HG03571 (cell line): ENCODE measurements around the gene FADD.

Source experiments
- ATAC-seq: cut with Tn5 transposase; IDR thresholded peaks from one replicate; pipeline ENCODE4 v1.9.1; 2021; ENCODE audit not compliant: unreplicated experiment

FADD gene

GRCh38 chr11:70230840-70231710 is 28.0 kb downstream of the FADD start:
- ATAC-seq: no peak

DNA sequence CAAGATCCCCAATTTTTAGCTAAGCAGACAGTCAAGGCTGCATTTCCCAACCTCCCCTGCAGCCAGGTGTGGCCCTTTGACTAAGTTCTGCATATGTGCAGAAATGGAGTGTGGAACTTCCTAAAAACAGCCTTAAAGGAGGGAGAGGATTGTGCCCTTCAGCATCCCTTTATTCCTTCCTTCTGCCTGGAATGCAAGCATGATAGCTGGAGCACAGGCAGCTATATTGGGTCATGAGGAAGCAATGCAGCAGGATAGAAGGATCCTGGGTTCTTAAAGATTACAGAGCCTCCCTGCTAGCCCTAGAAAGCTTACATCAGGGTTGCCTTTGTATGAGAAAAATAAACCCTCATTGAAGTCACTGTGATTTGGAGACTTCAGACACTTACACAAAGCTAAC is 29.9 kb downstream of the FADD start:
- no peak for ATAC-seq

GRCh38 chr11:70233511-70233934 is 30.4 kb downstream of the FADD start:
- ATAC-seq: no peak

DNA sequence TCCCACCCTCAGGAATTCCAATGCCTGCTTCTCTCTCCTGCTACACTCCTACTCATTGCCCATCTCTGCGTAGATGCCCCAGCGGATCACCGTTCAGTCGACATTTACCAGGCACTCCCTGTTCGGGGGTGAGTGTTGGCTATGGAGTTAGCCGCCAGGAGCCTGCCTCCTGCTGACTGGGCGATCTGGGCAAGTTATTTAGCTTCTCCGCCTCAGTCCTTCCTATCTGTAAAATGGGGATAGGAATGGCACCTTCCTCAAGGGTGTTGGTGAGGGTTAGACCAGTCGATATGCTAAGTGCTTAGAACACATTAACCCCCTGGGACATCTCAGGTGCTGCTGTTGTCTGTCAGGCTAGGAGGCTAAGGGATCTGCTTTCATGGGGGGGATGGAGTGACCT is 30.9 kb downstream of the FADD start:
- no peak for ATAC-seq

DNA sequence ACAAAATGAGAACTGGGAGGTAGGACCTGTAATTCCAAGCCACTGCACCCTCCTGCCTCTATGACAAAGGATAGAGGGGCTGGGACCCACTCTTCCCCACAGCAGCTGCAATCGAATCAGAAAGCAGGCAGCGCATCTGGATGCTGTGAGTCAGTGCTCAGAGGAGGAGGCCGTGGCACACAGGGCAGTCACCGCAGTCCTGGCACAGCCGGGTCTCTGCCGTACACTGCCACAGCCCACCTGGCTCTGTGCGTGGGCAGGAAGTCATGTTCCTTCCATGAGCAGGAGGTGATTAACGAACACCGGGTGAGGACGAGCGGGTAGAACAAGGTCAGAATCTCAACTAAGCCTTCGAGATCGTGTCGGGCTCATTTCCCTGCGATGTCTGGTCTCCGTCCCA is 37.2 kb downstream of the FADD start:
- no peak for ATAC-seq

DNA sequence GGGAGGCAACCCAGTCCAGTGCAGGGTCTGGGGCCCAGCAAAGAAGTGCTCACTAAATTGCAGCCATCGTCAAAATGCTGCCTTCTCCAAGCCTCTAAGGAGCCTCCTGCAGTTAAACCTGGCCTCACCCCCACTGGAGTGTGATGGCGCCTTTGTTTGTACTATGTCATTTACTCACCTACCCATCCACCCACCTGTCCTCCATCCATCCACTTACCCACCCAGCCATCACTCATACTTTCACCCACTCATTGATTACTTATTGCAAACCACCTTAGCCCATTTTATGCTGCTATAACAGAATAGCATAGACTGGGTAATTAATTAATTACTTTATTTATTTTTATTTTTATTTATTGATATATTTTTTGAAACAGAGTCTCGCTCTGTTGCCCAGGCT is 38.6 kb downstream of the FADD start:
- no peak for ATAC-seq

DNA sequence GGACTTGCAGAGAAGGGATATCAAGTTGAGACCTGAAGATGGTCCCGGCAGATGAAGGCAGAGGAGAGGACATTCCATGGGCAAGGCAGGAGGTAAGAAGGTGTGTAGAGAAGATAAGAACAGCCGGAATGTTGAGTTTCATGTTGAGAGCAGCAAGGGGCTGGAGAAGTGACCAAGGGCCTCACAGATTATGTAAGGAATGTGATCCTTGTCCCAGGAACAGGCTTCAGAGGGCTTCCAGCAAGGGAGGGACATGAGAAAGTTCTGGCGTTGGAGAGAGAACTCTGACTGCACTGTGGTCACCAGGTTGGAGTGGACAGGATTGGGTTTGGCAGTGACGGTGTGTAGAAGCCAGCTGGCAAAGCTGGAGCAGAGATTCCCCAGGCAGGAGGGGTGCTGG is 39.8 kb downstream of the FADD start:
- no peak for ATAC-seq

DNA sequence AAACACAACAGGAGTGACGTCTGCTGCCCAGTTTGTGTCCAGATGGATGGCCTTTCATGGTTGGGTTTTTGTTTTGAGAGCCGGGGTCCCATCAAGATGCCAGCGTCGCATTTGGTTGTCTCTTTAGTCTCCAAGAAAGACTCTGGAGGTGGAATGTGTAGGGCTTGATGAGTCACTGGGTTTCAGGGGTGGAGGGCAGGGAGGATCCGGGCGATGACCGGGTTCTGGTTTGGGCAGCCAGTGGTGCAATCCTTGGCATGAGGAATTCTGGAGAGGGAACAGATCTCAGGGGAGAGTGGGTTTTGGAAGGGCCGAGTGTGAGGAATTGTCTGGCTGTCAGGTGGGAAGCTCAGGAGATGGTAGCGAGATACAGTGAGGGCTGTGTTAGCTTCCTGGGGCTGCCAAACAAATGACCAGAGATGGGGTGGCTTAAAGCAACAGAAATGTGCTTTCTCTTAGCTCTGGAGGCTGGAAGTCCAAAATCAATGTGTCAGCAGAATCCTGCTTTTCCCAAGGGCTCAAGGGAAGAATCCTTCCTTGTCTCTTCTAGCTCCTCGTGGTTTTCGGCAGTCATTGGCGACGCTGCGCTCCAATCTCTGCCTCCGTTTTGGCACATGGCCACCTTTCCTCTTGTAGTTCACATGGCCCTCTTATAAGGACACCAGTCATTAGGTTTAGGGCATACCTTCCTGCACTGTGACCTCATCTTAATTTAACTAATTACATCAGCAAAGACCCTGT is 41.0 kb downstream of the FADD start:
- ATAC-seq: no peak

- no peak for ATAC-seq
Observed at GRCh38 chr11:70244698-70245097, 41.6 kb downstream of the FADD start.

DNA sequence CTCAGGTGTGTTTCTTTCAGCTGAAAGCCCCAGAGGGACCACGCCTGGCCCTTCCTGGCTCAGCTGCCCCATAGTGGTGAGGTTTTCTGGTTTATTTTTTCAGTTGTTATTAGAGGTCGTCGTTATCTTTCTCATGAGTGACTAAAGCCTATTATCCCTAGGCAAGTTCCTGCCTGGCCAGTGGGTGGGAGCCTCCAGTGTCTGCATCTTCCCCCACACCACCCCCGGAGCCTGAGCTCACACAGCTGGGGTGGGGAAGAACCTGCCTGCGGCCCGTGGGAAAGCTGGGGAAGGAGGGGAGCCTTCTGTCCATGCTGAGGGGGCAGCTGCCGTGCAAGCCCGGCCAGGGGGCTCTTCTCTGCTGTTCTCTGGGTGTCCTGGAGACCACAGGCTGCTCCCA is 43.1 kb downstream of the FADD start:
- no peak for ATAC-seq

- no peak for ATAC-seq
Observed at GRCh38 chr11:70247042-70247709, 44.1 kb downstream of the FADD start.

GRCh38 chr11:70247710-70248072 is 44.6 kb downstream of the FADD start:
- no peak for ATAC-seq

GRCh38 chr11:70250876-70251658 is 48.0 kb downstream of the FADD start:
- ATAC-seq: no peak

DNA sequence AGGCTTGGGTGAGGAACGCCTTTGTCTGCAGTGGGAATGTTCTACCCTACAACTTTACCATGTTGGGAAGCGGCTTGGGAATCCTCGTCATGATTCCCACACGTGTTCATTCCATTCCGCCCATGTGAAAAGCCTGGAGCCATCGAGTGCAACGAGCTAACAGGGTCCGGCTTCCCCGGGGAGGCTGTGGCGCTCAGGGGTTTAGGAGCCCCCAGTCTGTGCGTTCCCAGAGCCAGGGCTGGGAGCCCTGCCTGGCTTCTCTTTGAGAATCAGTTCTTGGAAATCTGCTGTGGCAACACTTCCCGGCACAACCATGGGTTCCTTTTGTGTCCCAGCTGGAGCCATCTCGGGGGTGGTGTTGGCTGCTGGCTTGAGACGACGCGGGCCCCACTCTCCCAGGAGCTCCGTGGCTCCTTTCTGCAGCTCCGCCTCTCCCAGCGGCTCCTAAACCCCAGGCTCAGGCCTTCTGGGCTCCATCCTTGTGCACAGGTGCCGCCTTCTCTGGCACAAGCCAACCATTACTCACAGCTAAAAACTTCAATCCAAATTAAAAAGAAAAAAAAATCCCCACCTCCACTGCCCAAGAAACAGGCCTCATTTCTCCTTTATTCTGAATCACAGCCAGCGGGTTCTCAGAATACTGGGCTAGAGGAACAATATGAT is 48.7 kb downstream of the FADD start:
- no peak for ATAC-seq

GRCh38 chr11:70252844-70253243 is 49.7 kb downstream of the FADD start:
- ATAC-seq: peak; percentile 71

DNA sequence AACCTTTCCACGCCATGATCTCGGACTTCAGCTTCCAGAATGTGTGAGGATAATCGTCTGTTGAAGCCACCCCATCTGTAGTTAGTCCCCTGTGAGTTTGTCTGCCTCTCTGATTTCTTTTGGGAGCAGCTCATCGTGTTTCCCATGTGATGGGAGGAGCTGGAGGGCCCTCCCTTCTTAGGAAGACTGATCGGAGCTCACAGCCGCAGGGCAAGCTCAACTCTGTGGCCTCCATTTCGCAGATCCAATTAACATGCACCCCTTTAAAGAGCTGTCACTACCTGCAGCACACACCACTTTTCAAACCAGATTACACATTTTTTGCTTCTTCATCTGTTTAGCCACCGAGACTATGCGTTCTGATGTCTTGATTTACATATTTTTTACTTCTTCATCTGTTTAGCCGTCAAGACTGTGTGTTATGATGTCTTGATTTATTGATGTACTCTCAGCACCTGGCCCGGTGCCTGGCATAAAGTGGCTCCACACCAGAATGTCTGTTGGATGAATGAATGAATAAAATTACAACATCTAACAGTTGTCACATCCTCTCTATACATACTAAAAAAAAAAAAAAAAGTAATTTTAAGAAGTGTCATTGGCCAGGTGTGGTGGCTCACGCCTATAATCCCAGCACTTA is 52.5 kb downstream of the FADD start:
- ATAC-seq: no peak
